HG03045 (cell line): ENCODE data around the gene RHOC.
A peak's percentile ranks its signal among the peaks of the same experiment; 100 is the strongest.
"Not testable (repeated sequence)": the region's sequence is repeated elsewhere in the genome, so short reads cannot be mapped to it uniquely, and the experiment has no call there.

ENCODE experiments used
- ATAC-seq: cut with Tn5 transposase; IDR thresholded peaks from one replicate; pipeline ENCODE4 v1.9.1; 2021; ENCODE audit warnings: mild to moderate bottlenecking, moderate library complexity; ENCODE audit not compliant: unreplicated experiment

The RHOC gene

DNA sequence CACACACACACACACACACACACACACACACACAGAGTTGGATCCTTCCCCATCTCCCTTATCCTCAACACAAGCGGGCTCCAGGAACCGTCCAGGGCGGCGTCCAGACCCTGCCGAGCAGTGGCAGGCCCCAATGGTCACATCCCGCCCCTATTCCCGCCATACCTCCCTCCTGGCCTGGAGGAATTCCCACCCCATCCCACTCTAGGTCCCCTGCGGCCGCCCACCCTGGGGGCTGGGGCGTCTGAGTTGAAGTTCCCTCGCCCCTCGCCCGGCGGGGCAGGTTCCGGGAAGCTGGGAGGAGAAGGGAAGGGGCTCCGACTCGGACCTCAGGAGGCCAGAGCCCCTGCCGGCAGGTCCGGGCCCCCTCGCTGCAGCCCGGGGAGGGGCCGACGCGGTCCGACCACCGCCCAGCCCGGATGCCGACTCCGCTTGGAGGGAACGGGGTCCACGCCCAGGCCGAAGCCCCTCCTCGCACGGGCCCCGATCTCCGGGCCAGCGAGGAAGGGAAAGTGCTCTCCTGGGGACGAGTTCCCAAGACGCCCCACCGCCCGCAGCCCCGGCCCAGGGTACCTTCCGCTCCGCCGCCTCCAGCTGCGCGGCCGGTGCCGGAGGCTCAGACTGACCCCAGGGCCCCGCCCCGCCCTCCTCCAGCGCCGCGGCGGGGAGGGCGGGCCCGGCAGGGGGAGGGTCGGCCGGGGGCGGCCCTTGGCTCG lies at the start of gene RHOC:
Gene RHOC (minus strand): TSS at position 623 of the 716 bp plus-strand sequence. CDS start 3,328 bp downstream, outside the sequence.
- ATAC-seq: peak; percentile 75

DNA sequence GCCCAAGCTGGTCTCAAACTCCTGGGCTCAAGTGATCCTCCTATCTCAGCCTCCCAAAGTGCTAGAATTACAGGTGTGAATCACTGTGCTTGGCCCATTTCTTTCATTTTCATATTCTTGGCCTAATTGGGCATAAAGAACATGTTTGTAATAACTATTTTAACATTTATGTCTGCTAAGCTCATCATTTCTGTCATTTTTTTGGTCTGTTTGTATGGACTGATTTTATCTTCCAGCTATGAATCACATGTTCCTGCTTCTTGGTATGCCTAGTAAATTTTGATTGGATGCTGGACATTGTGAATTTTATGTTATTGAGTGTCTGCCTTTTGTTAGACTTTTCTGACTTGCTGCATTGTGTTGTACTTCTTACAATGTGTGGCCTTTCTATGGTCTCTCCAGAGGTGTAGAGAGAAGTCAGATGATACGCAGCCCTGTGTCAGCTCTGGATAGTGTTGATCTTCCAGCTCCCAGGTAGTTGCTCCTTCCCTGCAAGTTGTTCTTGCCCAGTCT lies 47.2 kb upstream of the RHOC start:
- no peak for ATAC-seq

DNA sequence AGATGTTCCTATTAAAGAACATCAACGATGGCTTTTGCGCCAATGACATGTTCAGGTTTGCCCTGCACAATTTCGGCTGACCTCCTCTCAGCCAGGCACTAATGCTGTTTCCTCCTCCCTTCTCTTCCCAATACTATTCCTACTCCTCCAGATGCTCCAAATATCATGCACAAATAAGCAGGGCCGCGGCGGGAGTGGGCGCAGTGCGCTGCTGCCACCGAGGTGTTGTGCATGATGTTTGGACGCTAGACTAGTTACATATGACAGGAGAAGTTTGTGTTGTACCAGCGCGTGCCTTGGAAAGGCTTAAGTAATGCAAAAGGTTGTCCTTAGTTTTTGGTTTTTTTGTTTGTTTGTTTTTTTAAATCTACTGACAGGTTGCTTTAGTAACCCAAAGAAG lies 41.5 kb upstream of the RHOC start:
- no peak for ATAC-seq

DNA sequence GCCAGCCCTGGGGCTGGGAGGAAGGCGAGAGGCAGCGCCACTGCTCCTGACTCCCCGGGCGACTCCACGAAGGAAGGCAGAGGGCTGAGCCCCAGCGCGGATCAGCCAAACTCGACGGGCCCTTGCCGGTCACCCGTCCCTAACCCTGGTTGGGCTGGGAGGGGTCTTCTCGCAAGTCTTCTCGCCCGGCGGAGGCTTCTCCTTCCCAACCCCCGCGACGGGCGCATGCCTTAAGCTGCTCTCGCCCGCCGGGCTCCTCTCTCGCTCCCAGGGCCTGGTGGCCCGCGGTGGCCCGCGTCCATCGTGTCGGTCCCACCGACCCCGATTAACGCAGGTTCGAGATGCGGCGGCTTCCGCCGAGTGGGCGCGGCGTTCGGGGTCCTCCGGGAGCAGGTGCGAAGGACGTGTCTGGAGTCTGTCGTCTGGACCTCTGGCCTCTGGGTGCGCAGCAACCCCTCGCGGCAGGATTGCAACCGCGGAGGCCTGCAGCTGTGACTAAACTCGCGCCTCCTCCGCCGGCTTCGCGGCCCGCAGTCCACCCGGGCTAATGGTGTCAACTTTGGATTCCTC lies 37.2 kb upstream of the RHOC start:
- no peak for ATAC-seq

DNA sequence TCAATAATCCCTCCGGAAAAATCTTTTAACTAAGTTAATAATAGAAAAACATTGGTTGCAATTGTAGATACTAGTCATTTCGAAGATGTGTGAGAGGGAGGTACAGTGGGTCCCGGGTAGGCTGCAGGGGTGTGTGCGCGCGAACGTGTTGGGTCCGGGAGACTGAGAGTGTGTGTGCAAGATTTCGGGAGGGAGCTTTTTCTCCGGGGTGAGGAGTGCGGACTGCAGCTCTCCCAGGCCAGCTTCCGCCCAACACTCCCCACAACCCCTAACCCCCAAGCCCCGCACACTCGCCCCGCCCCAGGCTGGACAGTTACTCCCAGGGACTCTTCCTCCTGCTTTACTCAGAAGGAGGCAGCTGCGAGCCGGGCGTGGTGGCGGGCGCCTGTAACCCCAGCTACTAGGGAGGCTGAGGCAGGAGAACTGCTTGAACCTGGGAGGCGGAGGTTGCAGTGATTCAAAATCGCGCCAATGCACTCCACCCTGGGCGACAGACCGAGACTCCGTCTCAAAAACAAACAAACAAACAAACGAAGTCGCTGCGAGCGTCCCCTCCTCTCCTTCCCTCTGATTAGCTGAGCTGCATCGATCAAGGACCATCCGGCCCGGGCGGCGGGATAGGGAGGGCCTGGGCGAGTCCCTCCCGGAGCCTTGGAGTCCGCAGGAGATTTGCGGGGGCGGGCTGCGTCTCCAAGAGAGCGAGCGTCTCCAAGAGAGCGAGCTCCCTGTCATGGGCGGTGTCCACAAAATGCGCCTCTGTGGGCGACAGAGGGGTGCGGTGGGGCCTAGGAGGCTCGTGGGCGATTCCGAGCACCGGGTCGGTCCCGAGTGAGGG lies 36.5 kb upstream of the RHOC start:
- ATAC-seq: no peak

DNA sequence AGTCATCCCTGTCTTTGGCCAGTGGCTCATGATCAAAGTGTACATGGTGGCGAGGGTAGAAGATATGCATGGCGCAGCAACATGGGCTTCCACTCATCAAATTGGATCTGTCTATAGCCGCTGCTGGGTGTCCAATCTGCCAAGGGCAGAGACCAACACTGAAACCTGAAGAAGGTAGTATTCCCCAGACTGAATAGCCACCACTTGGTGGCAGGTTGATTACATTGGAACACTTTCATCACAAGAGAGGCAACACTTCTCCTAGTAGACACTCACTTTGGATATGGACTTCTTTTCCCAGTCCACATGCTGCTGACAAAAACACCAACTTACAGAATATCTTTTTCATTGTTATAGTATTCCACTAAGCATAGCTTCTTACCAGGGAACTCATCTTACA lies 30.6 kb upstream of the RHOC start:
- no peak for ATAC-seq

DNA sequence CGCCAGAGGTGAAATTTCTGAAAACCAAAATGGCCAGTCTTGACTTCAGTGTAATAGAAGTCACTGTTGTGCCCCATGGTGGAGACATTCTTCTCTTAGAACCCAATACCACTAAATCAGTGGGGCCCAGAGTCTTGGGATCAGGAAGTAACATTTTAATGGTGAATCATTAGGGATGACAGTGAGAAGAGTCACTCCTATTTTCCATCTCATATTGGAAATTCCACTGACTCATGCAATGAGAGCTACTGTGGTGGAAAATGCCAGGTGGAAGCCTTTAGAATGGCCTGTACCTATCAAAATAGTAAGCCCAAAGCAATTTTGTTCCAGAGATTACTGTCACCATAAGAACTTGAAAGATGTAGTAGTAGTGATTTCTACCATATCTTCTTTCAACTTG lies 28.8 kb upstream of the RHOC start:
- no peak for ATAC-seq

DNA sequence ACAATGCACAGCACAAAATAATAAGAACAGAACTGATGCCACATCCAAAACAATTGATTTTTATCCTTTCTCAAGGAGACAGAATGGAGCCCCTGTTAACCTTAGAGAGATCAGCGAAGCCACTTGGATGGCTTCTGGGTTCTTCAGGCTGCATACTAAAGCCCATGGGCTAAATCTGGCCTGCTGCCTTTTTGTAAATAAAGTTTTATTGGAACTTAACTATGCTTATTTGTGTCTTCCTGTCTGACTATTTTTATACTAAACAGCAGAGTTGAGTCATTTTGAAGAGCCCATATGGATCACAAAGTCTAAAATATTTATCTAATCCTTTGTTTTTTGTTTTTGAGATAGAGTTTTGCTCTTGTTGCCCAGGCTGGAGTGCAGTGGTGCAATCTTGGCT lies 24.5 kb upstream of the RHOC start:
- no peak for ATAC-seq

DNA sequence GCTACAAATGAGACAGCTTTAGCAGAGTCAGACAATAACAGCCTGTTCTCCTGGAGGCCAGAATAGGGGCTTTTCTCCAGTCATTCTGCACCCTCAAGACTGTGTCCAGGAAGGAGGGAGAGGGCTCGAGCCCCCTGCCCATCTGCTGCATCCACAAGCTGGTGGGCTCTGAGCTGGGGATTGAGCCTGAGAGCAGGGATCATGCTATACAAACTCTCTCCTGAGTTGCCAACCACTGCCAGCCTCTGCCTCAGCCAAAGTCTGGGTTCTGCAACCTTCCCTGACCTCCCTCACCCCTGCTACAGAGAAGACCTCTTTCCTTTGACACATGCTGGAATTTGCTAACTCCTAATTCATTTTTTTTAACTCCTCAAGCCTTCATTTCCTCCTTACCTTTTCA lies 23.0 kb upstream of the RHOC start:
- ATAC-seq: no peak

DNA sequence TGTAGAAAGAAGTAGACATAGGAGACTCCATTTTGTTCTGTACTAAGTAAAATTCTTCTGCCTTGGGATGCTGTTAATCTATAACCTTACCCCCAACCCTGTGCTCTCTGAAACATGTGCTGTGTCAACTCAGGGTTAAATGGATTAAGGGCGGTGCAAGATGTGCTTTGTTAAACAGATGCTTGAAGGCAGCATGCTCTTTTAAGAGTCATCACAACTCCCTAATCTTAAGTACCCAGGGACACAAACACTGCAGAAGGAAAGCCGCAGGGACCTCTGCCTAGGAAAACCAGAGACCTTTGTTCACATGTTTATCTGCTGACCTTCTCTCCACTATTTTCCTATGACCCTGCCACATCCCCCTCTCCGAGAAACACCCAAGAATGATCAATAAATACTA lies 22.1 kb upstream of the RHOC start:
- ATAC-seq: not testable (repeated sequence)

DNA sequence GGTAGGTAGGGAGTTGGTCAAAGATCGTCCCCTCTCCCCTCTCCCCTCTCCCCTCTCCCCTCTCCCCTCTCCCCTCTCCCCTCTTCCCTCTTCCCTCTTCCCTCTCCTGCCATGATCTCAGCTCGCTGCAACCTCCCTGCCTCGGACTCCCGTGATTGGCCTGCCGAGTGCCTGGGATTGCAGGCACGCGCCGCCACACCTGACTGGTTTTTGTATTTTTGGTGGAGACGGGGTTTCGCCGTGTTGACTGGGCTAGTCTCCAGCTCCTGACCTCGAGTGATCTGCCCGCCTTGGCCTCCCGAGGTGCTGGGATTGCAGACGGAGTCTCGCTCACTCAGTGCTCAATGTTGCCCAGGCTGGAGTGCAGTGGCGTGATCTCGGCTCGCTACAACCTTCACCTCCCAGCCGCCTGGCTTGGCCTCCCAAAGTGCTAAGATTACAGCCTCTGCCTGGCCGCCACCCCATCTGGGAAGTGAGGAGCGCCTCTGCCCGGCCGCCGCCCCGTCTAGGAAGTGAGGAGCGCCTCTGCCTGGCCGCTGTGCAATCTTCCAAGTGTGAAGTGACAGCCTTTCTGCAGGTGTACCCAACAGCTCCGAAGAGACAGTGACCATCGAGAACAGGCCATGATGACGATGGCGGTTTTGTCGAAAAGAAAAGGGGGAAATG lies 21.5 kb upstream of the RHOC start:
- not testable (repeated sequence) for ATAC-seq

DNA sequence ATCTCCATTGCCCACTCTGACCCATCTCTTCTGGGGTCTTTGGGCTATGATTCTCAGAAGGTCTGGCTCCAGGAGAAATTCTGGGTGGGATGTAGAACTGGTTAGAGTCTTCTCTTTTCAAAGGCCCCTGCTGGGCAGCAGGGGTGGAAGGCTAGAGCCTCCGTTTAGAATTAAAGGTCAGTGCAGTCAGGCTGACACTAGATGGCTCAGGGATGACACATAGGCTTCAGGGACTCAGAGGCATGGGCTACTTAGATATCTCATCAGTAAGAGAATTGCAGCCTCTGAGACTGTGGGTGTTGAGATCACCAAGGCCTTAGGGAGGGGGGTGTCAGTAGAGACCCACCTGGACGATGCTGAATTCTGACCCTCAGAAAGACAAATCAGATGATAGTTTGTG lies 20.8 kb upstream of the RHOC start:
- ATAC-seq: no peak

DNA sequence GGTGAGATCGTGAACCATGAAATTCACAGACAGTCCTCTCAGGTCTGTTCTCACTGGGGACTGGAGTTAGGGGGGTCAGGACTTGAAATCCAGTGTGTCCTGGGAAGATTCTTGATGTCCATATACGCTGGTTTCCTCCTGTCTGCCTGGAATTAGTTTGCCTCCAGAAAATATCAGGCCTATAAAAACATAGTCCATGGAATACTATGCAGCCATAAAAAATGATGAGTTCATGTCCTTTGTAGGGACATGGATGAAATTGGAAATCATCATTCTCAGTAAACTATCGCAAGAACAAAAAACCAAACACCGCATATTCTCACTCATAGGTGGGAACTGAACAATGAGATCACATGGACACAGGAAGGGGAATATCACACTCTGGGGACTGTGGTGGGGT lies 17.3 kb upstream of the RHOC start:
- ATAC-seq: not testable (repeated sequence)

DNA sequence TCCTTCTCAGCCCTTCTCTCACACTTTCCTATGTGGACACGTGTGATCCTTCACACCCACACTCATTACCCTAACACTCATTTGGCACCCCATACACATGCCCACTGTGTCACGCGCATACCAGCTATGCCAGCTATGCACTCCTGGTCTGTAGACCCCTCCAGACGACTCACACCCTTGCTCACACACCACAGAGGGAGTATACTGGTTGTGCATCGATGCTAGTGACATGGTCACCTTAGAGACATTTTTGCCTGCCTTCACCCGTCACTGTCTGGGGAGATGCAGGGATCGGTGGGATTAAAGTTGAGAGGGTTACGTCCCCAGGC lies 16.5 kb upstream of the RHOC start:
- ATAC-seq: no peak

DNA sequence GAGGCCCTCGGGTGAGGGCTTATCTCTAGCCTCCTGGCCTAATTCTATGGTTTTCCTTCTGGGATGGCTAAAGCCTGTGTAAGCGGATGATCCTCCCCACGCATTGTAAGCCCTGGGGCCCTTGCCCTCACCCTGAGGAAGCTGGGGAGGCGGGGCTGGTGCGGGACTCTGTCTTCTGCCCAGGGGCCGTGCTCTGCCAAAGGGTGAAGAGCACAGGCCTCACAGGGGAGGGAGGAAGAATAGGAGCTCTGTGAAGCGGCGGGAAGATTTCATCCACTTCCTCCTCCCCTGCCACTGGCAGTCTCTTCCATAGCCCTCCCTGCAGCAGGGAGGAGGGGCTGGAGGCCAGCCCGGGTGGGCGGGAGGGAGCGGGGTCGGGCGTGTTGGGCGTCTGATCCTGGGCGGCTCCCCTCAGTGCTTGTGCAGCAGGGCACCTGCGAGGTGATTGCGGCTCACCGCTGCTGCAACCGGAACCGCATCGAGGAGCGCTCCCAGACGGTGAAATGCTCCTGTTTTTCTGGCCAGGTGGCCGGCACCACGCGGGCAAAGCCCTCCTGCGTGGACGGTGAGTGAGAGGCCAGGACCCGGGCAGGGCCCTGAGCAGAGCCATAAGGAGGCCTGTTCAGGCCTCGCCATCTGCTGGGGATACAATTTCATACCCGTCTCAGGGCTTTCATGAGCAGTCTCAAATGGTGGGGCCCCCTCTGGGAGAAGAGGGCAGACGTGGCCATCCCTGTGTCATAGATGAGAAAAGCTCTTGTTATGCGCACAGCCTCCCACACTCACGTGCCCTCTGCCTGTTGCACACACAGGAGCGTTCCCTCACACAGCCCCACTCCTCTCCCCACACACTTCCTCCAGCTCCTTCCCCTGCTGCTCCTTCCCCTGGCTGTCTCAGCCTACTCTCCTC lies 15.9 kb upstream of the RHOC start:
- ATAC-seq: no peak

DNA sequence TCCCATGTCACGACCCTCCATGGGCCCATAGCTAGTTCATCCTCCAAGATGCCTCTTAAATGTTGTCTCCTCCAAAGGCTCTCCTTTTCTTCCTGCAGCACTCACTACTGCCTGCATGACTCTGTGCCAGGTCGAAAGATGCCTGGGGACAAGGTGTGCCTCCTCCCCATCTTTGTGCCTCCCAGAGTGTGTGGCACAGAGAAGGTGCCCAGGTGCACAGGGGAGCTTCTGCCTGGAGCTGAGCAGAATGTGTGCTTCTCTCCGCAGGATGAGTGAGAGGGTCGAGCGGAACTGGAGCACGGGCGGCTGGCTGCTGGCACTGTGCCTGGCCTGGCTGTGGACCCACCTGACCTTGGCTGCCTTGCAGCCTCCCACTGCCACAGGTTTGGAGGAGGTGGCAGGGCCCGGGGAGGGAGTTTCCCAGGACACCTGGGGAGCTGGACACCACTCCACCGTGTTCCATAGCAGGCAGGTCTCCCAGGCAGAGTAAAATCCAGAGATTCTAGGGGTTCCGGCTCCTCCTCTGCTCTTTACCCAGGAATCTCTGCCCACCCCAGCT lies 15.1 kb upstream of the RHOC start:
- ATAC-seq: no peak

DNA sequence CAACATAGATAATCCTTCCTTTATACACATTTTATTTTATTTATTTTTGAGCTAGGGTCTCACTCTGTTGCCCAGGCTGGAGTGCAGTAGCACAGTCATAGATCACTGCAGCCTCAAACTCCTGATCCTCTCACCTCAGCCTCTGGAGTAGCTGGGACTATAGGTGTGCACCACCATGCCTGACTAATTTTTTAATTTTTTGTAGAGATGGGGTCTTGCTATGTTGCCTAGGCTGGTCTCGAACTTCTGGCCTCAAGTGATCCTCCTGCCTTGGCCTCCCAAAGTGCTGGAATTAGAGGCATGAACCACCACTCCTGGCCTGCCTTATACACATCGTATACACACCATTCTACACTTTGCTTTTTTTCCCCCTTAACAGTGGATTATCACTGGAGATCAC lies 14.4 kb upstream of the RHOC start:
- ATAC-seq: not testable (repeated sequence)

DNA sequence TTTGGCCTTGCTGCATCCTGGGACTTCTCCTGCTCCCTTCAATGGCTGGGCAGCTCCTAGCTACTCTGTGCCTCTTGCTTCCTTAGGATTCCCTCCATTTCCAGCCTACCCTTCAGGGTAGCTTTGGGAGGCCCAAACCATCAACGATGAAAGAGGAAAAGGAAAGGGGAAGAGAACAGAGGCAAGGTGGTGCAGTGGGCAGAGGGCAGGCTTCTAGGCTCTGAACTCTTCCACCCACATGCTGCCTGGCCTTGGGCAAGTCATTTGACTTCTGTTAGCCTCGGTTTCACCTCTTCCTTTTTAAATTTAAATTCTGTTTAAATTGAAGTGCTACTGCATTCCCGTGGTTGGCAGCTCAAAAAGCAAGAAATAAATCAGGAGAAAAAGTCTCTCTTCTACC lies 13.9 kb upstream of the RHOC start:
- ATAC-seq: no peak

DNA sequence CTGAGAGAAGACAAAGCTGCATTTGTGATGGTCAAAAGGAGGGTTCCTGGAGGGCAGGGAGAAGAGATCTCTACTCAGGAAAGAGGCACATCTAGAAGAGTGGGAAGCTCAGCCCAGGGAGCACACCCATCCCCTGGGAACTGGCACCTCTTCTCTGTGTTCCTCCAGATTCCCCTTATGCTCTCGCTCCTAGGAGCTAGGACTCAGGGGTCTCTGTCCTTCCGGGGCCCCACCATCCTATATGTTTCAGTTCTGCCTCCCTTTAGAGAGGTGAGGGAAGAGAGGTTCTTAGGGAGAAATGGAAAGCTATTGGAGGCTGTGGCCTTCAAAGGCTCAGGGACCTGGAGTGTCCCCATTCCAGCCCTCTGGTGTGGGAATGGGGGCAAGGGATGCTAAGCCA lies 12.8 kb upstream of the RHOC start:
- ATAC-seq: no peak
